Stimulated activated CD4-positive, alpha-beta T cell treated with anti-CD3 and anti-CD28 coated beads, Interleukin-2, amount 100 ng/mL, for 48 hours (primary cell): ENCODE results near the gene MOV10L1.
A peak's percentile ranks its signal among the peaks of the same experiment; 100 is the strongest.
"Not testable (repeated sequence)": the region's sequence is repeated elsewhere in the genome, so short reads cannot be mapped to it uniquely, and the experiment has no call there.

Experiments
- DNase-seq, 2 donors: peaks; one replicate each; pipeline ENCODE4 v3.0.0-alpha.2; 2020

Gene MOV10L1

GRCh38 chr22:50161508-50162390 lies 71.9 kb downstream of the MOV10L1 start:
- DNase-seq: no peak

- no peak for DNase-seq
Observed at GRCh38 chr22:50162391-50162956, 72.7 kb downstream of the MOV10L1 start.

- DNase-seq: no peak
Observed at GRCh38 chr22:50165436-50166123, 75.8 kb downstream of the MOV10L1 start.

GRCh38 chr22:50167689-50168489 lies 78.1 kb downstream of the MOV10L1 start:
- DNase-seq: no peak

GRCh38 chr22:50168490-50169180 lies 78.8 kb downstream of the MOV10L1 start:
- not testable (repeated sequence) for DNase-seq

- DNase-seq: no peak
Observed at GRCh38 chr22:50169181-50169759, 79.5 kb downstream of the MOV10L1 start.

GRCh38 chr22:50169774-50170341 lies 80.1 kb downstream of the MOV10L1 start:
- DNase-seq: peak; percentile 54 to 57

GRCh38 chr22:50170453-50171318 lies 80.9 kb downstream of the MOV10L1 start, which contains the start of gene PANX2:
TSS of gene PANX2 (plus strand) at chr22:50170731. CDS start at chr22:50170731, 0 bp downstream.
- no peak for DNase-seq

- DNase-seq: no peak
Observed at GRCh38 chr22:50171319-50171964, 81.6 kb downstream of the MOV10L1 start.

GRCh38 chr22:50171965-50172421 lies 82.2 kb downstream of the MOV10L1 start:
- DNase-seq: no peak

- no peak for DNase-seq
Observed at GRCh38 chr22:50173311-50173982, 83.6 kb downstream of the MOV10L1 start.

GRCh38 chr22:50173983-50174355 lies 84.2 kb downstream of the MOV10L1 start:
- DNase-seq: no peak

- no peak for DNase-seq
Observed at GRCh38 chr22:50174382-50175190, 84.8 kb downstream of the MOV10L1 start.

- DNase-seq: no peak
Observed at GRCh38 chr22:50175191-50175461, 85.3 kb downstream of the MOV10L1 start.

GRCh38 chr22:50175921-50176849 lies 86.4 kb downstream of the MOV10L1 start:
- DNase-seq: no peak

GRCh38 chr22:50176850-50177536 lies 87.2 kb downstream of the MOV10L1 start:
- DNase-seq: no peak
